ENCODE data around the gene OGFR.

Gene OGFR

GRCh38 chr20:62799036-62799435, 5.6 kb upstream of the OGFR start (continued):
- TF ChIP-seq, protein P1, sequence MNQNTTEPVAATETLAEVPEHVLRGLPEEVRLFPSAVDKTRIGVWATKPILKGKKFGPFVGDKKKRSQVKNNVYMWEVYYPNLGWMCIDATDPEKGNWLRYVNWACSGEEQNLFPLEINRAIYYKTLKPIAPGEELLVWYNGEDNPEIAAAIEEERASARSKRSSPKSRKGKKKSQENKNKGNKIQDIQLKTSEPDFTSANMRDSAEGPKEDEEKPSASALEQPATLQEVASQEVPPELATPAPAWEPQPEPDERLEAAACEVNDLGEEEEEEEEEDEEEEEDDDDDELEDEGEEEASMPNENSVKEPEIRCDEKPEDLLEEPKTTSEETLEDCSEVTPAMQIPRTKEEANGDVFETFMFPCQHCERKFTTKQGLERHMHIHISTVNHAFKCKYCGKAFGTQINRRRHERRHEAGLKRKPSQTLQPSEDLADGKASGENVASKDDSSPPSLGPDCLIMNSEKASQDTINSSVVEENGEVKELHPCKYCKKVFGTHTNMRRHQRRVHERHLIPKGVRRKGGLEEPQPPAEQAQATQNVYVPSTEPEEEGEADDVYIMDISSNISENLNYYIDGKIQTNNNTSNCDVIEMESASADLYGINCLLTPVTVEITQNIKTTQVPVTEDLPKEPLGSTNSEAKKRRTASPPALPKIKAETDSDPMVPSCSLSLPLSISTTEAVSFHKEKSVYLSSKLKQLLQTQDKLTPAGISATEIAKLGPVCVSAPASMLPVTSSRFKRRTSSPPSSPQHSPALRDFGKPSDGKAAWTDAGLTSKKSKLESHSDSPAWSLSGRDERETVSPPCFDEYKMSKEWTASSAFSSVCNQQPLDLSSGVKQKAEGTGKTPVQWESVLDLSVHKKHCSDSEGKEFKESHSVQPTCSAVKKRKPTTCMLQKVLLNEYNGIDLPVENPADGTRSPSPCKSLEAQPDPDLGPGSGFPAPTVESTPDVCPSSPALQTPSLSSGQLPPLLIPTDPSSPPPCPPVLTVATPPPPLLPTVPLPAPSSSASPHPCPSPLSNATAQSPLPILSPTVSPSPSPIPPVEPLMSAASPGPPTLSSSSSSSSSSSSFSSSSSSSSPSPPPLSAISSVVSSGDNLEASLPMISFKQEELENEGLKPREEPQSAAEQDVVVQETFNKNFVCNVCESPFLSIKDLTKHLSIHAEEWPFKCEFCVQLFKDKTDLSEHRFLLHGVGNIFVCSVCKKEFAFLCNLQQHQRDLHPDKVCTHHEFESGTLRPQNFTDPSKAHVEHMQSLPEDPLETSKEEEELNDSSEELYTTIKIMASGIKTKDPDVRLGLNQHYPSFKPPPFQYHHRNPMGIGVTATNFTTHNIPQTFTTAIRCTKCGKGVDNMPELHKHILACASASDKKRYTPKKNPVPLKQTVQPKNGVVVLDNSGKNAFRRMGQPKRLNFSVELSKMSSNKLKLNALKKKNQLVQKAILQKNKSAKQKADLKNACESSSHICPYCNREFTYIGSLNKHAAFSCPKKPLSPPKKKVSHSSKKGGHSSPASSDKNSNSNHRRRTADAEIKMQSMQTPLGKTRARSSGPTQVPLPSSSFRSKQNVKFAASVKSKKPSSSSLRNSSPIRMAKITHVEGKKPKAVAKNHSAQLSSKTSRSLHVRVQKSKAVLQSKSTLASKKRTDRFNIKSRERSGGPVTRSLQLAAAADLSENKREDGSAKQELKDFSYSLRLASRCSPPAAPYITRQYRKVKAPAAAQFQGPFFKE (tag by site-specific recombination; IDR thresholded peaks at IDR 0.05; ENCODE audit: borderline replicate concordance): no peak
- no peak for TF ChIP-seq ZSCAN23 (tag by site-specific recombination; IDR thresholded peaks at IDR 0.05)
- no peak for TF ChIP-seq MEIS1 (CRISPR knock-in tag; IDR thresholded peaks at IDR 0.05; ENCODE audit: borderline replicate concordance)
- TF ChIP-seq ZNF629 (tag by site-specific recombination; IDR thresholded peaks at IDR 0.05): no peak
- TF ChIP-seq ZNF138 (tag by site-specific recombination; IDR thresholded peaks at IDR 0.05; ENCODE audit: borderline replicate concordance): no peak
- TF ChIP-seq ZEB2 (tag by site-specific recombination; IDR thresholded peaks at IDR 0.05): no peak

DNA sequence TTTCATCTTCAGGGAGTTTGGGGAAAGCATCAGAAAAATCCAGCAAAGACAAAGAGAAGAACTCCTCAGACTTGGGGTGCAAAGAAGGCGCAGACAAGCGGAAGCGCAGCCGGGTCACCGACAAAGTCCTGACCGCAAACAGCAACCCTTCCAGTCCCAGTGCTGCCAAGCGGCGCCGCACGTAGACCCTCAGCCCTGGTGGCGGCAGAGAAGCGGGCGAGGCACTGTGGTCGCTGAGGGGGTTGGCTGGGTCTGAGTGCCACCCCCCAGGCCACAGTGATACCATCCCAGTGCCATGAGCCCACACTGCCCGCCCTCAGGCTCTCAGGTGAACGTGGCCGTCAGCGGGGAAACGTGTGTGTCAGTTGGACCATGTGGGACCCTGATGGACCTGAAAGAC, 5.2 kb upstream of the OGFR start:
- Histone ChIP-seq H3K9me3 (ENCODE audit: control insufficient read depth, insufficient read depth, low read depth, low read length) (no peaks in the 10 kb centered on the region), H3K36me3 (ENCODE audit: control insufficient read depth in 2 of 2, insufficient read depth in 1 of 2, low read length in 2 of 2) (peaks cover 0 to 46% of the 10 kb centered on the region in 2 experiments; a peak in 1 of 3 replicates), H3K4me1 (ENCODE audit: control insufficient read depth, insufficient read depth, low read length) (no peaks in the 10 kb centered on the region), H3K4me3 (ENCODE audit: low read depth, low read length) (no peak overlapping the region), H3K27ac (ENCODE audit: extremely low read depth, low read depth, low read length) (no peak overlapping the region)
- POLR2A ChIA-PET: no interaction called here
- TF ChIP-seq HIC1 (tag by site-specific recombination; IDR thresholded peaks at IDR 0.05) (0 out of 2 replicates have a peak, but pooled peaks have one; percentile 35), KLF10 (tag by site-specific recombination; IDR thresholded peaks at IDR 0.05) (no peak), ZNF600 (tag by site-specific recombination; IDR thresholded peaks at IDR 0.05) (0 out of 2 replicates have a peak, but pooled peaks have one; percentile 10), HOXD13 (CRISPR knock-in tag; IDR thresholded peaks at IDR 0.05; ENCODE audit: borderline replicate concordance) (no peak), ZNF354C (tag by site-specific recombination; IDR thresholded peaks at IDR 0.05; ENCODE audit: borderline replicate concordance, low read depth) (no peak)
- CTCF ChIA-PET: interaction anchor here (1.1 kb wide), 1 partner anchor 9 kb away, joined by 3 read pairs; no protein-coding TSS in a partner anchor

- TF ChIP-seq ZSCAN18 (tag by site-specific recombination; IDR thresholded peaks at IDR 0.05) (no peak), ZNF416 (tag by site-specific recombination; IDR thresholded peaks at IDR 0.05) (no peak), ZNF449 (tag by site-specific recombination; IDR thresholded peaks at IDR 0.05) (no peak), ZNF521 (tag by site-specific recombination; IDR thresholded peaks at IDR 0.05) (no peak), ZNF266 (tag by site-specific recombination; IDR thresholded peaks at IDR 0.05; ENCODE audit: low read depth) (no peak)
- TF ChIP-seq, protein P2, sequence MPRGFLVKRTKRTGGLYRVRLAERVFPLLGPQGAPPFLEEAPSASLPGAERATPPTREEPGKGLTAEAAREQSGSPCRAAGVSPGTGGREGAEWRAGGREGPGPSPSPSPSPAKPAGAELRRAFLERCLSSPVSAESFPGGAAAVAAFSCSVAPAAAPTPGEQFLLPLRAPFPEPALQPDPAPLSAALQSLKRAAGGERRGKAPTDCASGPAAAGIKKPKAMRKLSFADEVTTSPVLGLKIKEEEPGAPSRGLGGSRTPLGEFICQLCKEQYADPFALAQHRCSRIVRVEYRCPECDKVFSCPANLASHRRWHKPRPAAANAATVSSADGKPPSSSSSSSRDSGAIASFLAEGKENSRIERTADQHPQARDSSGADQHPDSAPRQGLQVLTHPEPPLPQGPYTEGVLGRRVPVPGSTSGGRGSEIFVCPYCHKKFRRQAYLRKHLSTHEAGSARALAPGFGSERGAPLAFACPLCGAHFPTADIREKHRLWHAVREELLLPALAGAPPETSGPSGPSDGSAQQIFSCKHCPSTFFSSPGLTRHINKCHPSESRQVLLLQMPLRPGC (tag by site-specific recombination; IDR thresholded peaks at IDR 0.05): no peak
- TF ChIP-seq, protein P3, sequence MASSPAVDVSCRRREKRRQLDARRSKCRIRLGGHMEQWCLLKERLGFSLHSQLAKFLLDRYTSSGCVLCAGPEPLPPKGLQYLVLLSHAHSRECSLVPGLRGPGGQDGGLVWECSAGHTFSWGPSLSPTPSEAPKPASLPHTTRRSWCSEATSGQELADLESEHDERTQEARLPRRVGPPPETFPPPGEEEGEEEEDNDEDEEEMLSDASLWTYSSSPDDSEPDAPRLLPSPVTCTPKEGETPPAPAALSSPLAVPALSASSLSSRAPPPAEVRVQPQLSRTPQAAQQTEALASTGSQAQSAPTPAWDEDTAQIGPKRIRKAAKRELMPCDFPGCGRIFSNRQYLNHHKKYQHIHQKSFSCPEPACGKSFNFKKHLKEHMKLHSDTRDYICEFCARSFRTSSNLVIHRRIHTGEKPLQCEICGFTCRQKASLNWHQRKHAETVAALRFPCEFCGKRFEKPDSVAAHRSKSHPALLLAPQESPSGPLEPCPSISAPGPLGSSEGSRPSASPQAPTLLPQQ (tag by site-specific recombination; IDR thresholded peaks at IDR 0.05): no peak
- Histone ChIP-seq H3K27ac (ENCODE audit: extremely low read depth, low read depth, low read length) (no peak overlapping the region), H3K4me1 (ENCODE audit: control insufficient read depth, insufficient read depth, low read length) (no peaks in the 10 kb centered on the region), H3K36me3 (ENCODE audit: control insufficient read depth in 2 of 2, insufficient read depth in 1 of 2, low read length in 2 of 2) (peaks cover 0 to 46% of the 10 kb centered on the region in 2 experiments; a peak in 1 of 3 replicates), H3K9me3 (ENCODE audit: control insufficient read depth, insufficient read depth, low read depth, low read length) (no peaks in the 10 kb centered on the region), H3K4me3 (ENCODE audit: low read depth, low read length) (no peak overlapping the region)
- CTCF ChIA-PET: interaction anchor here (1.1 kb wide), 1 partner anchor 8 kb away, joined by 3 read pairs; no protein-coding TSS in a partner anchor
- POLR2A ChIA-PET: no interaction called here
These were observed 4.8 kb upstream of the OGFR start for GRCh38 chr20:62799873-62800272.
